Fibroblast of the aortic adventitia (primary cell): ENCODE results near the gene TOP3B. TPM values are rescaled to one million over a fixed set of nuclear protein-coding genes. Genes with fewer than 3 reads are reported as not detected.

Experiments used
- DNase-seq: peaks from one replicate; pipeline ENCODE4 v3.0.0-alpha.2; 2010; ENCODE audit warnings: low read depth
- H3K4me3 ChIP-seq: 2 replicates; pipeline ENCODE4 v1.5.1; 2011; ENCODE audit warnings: low read depth, mild to moderate bottlenecking, control low read depth, low read length, moderate library complexity
- total RNA-seq: library from RNA; depleted of rRNA; stranded (reverse); fragments of >200 nt; gene quantifications from 2 replicates; pipeline ENCODE4 v1.2.3, GENCODE V29; 2012; ENCODE audit warnings: low replicate concordance
- TF ChIP-seq, protein P1 (sequence below): IDR thresholded peaks from 2 replicates; pipeline ENCODE4 v1.5.1; 2011; ENCODE audit warnings: mild to moderate bottlenecking, low read length, control low read depth, inconsistent platforms; ENCODE audit not compliant: insufficient read depth

TOP3B gene
- total RNA-seq, 1 donor, result 20.9 TPM

DNA sequence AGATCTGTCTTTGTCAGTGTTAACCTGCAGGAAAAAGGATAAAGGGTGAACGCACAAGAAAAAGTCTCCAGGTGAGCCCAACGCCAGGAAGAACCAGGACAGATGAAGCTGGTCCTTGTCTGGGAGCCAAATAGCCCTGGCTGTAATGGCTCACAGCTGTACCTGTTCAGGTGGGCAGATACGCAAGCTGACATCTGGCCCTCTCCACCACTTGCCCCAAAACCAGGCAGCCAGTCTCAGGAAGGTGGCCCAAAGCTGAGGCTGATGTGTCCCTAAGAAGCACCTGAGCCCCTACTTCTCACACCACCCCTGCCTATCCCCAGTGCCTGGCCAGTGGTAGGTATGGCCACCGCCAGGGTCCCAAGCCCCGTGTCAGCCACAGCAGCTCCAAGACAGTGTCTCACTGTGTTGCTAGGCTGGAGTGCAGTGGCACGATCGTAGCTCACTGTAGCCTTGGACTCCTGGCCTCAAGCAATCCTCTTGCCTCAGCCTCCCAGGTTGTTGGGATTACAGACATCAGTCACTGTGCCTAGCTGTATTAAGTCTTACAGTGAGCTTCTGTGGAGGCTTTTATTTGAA, 14.8 kb downstream of the TOP3B start:
- TF ChIP-seq, protein P1, sequence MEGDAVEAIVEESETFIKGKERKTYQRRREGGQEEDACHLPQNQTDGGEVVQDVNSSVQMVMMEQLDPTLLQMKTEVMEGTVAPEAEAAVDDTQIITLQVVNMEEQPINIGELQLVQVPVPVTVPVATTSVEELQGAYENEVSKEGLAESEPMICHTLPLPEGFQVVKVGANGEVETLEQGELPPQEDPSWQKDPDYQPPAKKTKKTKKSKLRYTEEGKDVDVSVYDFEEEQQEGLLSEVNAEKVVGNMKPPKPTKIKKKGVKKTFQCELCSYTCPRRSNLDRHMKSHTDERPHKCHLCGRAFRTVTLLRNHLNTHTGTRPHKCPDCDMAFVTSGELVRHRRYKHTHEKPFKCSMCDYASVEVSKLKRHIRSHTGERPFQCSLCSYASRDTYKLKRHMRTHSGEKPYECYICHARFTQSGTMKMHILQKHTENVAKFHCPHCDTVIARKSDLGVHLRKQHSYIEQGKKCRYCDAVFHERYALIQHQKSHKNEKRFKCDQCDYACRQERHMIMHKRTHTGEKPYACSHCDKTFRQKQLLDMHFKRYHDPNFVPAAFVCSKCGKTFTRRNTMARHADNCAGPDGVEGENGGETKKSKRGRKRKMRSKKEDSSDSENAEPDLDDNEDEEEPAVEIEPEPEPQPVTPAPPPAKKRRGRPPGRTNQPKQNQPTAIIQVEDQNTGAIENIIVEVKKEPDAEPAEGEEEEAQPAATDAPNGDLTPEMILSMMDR, result no peak
- DNase-seq, result no peak
- H3K4me3 ChIP-seq, result no peak overlapping the region

DNA sequence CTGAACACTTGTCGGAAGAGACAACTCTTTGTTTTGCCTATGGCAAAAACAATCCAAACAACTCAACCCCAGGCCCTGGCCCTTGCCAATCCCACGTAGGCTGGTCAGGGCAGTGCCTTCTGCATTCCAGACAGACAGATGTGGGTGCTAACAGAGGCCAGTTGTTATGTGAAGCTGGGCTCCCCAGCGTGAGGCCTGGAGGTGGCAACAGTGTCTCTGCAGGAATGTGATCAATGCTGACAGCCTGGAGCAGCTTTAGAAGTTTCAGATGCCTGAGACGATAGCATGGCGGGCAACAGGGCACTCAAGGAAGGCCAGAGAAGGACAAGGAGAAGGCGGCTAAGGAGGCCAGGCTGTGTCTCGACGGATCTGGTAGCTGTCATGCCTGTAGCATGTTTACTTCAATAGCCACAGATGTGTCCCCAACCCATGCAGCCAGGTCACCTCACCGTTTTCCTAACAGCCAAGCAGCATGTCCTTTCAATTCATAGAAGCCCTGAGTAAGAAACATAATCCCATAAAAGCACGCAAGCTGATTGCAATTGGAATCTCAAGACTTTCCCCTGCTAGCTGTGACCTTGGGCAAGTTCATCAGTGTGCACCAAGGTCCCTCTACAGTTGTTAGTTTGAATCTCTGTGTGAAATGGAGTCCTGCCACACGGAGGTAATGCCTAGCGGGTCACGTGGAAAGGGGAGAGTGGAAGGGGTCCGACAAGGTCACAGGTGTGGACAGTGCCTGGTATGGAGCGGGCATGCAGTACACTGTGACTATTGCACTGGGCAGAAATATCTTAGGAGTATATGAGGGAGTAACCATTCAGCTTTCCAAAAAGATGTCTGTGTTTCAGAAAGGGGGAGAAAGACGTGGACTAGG, 15.7 kb downstream of the TOP3B start:
- TF ChIP-seq, protein P1, result no peak
- DNase-seq, result no peak
- no peak overlapping the region for H3K4me3 ChIP-seq

DNA sequence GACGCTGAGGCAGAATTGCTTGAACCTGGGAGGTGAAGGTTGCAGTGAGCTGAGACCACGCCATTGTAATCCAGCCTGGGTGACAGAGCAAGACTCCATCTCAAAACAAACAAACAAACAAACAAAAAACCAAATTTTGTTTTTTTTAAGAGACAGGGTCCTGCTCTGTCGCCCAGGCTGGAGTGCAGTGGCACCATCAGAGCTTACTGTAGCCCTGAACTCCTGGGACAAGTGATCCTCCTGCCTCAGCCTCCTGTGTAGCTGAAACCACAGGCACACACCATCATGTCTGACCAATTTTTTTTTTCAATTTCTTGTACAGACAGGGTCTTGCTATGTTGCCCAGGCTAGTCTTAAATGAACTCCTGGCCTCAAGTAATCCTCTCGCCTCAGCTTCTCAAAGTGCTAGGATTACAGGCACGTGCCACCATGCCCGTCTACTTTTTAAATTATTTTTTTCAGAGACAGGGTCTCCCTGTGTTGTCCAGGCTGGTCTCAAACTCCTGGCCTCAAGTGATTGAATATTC, 16.8 kb downstream of the TOP3B start:
- H3K4me3 ChIP-seq, result no peak overlapping the region
- DNase-seq, result no peak
- TF ChIP-seq, protein P1, result no peak

DNA sequence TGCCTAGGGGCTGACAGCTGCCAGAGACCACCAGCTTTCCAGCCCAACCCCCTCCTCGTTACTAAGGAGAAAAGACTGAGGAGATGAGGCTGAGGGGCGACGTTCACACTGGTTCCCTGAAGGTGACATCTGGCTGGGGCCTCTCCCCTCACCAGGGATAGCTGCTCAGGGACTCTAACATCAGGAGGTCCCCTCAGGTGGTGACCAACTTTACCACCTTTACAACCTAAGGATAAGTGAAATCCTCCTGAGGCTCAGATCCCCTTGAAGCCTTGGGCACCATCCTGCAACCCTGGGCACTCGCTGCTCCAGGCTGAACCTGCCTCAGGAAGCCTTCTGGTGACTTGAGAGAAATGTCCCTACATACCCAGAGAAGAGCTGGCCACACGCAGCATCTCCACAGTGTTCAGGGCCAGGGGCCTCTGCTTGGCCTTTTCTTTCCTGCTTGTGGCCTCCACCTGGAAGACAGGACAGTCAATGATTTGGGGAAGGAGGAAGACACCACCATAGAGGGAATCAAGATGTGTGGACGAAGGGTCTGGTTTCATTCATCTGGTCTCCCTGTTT, 17.6 kb downstream of the TOP3B start:
- no peak overlapping the region for H3K4me3 ChIP-seq
- no peak for DNase-seq
- TF ChIP-seq, protein P1, result no peak

GRCh38 chr22:21964234-21964633, 18.4 kb downstream of the TOP3B start:
- TF ChIP-seq, protein P1, result no peak
- DNase-seq, result no peak
- no peak overlapping the region for H3K4me3 ChIP-seq

GRCh38 chr22:21963790-21964211, 18.8 kb downstream of the TOP3B start:
- DNase-seq, result no peak
- TF ChIP-seq, protein P1, result no peak

More at GRCh38 chr22:21963790-21964211, 18.8 kb downstream of the TOP3B start:
- no peak overlapping the region for H3K4me3 ChIP-seq
